Chondrocyte (in vitro differentiated cells): ENCODE results near the gene TEKT2. TPM values are rescaled to one million over a fixed set of nuclear protein-coding genes. Genes with fewer than 3 reads are reported as not detected.
A peak's percentile ranks its signal among the peaks of the same experiment; 100 is the strongest.

ENCODE experiments used
- DNase-seq: peaks from one replicate; pipeline ENCODE4 v3.0.0; 2021; ENCODE audit warnings: mixed read lengths, low spot score
- H3K27ac Mint-ChIP-seq: one replicate; pipeline ENCODE4 v1.8.0; 2021; ENCODE audit warnings: mild to moderate bottlenecking, moderate library complexity, mixed read lengths; ENCODE audit not compliant: unreplicated experiment
- H3K27me3 Mint-ChIP-seq: 2 replicates; pipeline ENCODE4 v1.8.0; 2021; ENCODE audit warnings: low read depth, mixed read lengths
- H3K36me3 Mint-ChIP-seq: 2 replicates; pipeline ENCODE4 v1.8.0; 2021; ENCODE audit warnings: low read depth, mixed read lengths
- H3K4me1 Mint-ChIP-seq: 2 replicates; pipeline ENCODE4 v1.8.0; 2021; ENCODE audit warnings: low read depth, mild to moderate bottlenecking, mixed read lengths
- H3K4me3 Mint-ChIP-seq: one replicate; pipeline ENCODE4 v1.8.0; 2021; ENCODE audit warnings: mild to moderate bottlenecking, moderate library complexity, mixed read lengths; ENCODE audit not compliant: unreplicated experiment
- H3K9me3 Mint-ChIP-seq: 2 replicates; pipeline ENCODE4 v1.8.0; 2021; ENCODE audit warnings: low read depth, mixed read lengths
- CTCF ChIP-seq: fragments of 200-600 bp; sonication (generic); IDR thresholded peaks from 2 replicates; pipeline ENCODE4 v1.5.0; 2021; ENCODE audit warnings: antibody characterized with exemption, mild to moderate bottlenecking, moderate library complexity
- total RNA-seq: library from RNA; stranded (reverse); gene quantifications from 3 replicates; pipeline ENCODE4 v1.2.1, GENCODE V29; 2021

Gene TEKT2
- total RNA-seq, 1 donor from 2014 or later, result 0.17 TPM

- H3K4me1 Mint-ChIP-seq, result peaks cover 51% of the 10 kb centered on the region
- no peak for DNase-seq
- no peak overlapping the region for H3K4me3 Mint-ChIP-seq
- H3K9me3 Mint-ChIP-seq, result no peaks in the 10 kb centered on the region
- peak overlapping the region; percentile 90 for H3K27ac Mint-ChIP-seq
- H3K36me3 Mint-ChIP-seq, result peaks cover 6% of the 10 kb centered on the region
- H3K27me3 Mint-ChIP-seq, result no peaks in the 10 kb centered on the region
- no peak for TF ChIP-seq CTCF
Observed at GRCh38 chr1:36135330-36135667, 51.4 kb downstream of the TEKT2 start.

- H3K4me1 Mint-ChIP-seq, result peaks cover 56% of the 10 kb centered on the region
- no peaks in the 10 kb centered on the region for H3K27me3 Mint-ChIP-seq
- peak overlapping the region; percentile 90 for H3K27ac Mint-ChIP-seq
- H3K9me3 Mint-ChIP-seq, result no peaks in the 10 kb centered on the region
- DNase-seq, result no peak
- TF ChIP-seq CTCF, result no peak
- peaks cover 6% of the 10 kb centered on the region for H3K36me3 Mint-ChIP-seq
- H3K4me3 Mint-ChIP-seq, result no peak overlapping the region
Observed at GRCh38 chr1:36135796-36136195, 51.9 kb downstream of the TEKT2 start.

- no peaks in the 10 kb centered on the region for H3K27me3 Mint-ChIP-seq
- H3K27ac Mint-ChIP-seq, result peak overlapping the region; percentile 90
- peaks cover 62% of the 10 kb centered on the region for H3K4me1 Mint-ChIP-seq
- no peak for DNase-seq
- H3K36me3 Mint-ChIP-seq, result peaks cover 6% of the 10 kb centered on the region
- no peaks in the 10 kb centered on the region for H3K9me3 Mint-ChIP-seq
- no peak overlapping the region for H3K4me3 Mint-ChIP-seq
- TF ChIP-seq CTCF, result no peak
Observed at GRCh38 chr1:36136535-36136934, 52.6 kb downstream of the TEKT2 start.

GRCh38 chr1:36137226-36137625 lies 53.3 kb downstream of the TEKT2 start:
- peak overlapping the region; percentile 90 for H3K27ac Mint-ChIP-seq
- no peak overlapping the region for H3K4me3 Mint-ChIP-seq
- no peaks in the 10 kb centered on the region for H3K27me3 Mint-ChIP-seq
- TF ChIP-seq CTCF, result no peak
- H3K4me1 Mint-ChIP-seq, result peaks cover 66% of the 10 kb centered on the region
- H3K9me3 Mint-ChIP-seq, result no peaks in the 10 kb centered on the region
- no peak for DNase-seq
- H3K36me3 Mint-ChIP-seq, result peaks cover 6% of the 10 kb centered on the region

GRCh38 chr1:36137776-36138175 lies 53.9 kb downstream of the TEKT2 start:
- Mint-ChIP-seq H3K4me3 (no peak overlapping the region), H3K4me1 (peaks cover 67% of the 10 kb centered on the region), H3K27me3 (no peaks in the 10 kb centered on the region), H3K27ac (peak overlapping the region; percentile 90), H3K36me3 (peaks cover 6% of the 10 kb centered on the region), H3K9me3 (no peaks in the 10 kb centered on the region)
- TF ChIP-seq CTCF, result no peak
- no peak for DNase-seq

Other genes starting within 250 kb of the TEKT2 start
- gene AGO1, start 200.9 kb upstream of the TEKT2 start, total RNA-seq, result 23.5 to 35.8 TPM (median 24.6 TPM) in 3 replicates
- gene AGO3, start 153.0 kb upstream of the TEKT2 start, total RNA-seq, result 26.0 to 34.5 TPM (median 26.1 TPM) in 3 replicates
- 24.0 to 26.9 TPM (median 26.8 TPM) in 3 replicates for gene ADPRS, start 4.8 kb downstream of the TEKT2 start, total RNA-seq
- gene COL8A2, start 41.1 kb downstream of the TEKT2 start, total RNA-seq, result 10.8 to 18.1 TPM (median 17.4 TPM) in 3 replicates
- gene TRAPPC3, start 65.4 kb downstream of the TEKT2 start, total RNA-seq, result 67.7 to 74.5 TPM (median 69.7 TPM) in 3 replicates
- 159 to 177 TPM (median 173 TPM) in 3 replicates for gene MAP7D1, start 72.1 kb downstream of the TEKT2 start, total RNA-seq
- 88.7 to 106 TPM (median 106 TPM) in 3 replicates for gene THRAP3, start 140.3 kb downstream of the TEKT2 start, total RNA-seq
- gene SH3D21, start 222.3 kb downstream of the TEKT2 start, total RNA-seq, result 9.4 to 15.0 TPM (median 10.8 TPM) in 3 replicates
- 55.7 to 88.4 TPM (median 85.2 TPM) in 3 replicates for gene EVA1B, start 239.6 kb downstream of the TEKT2 start, total RNA-seq